IPS-15b (cell line): ENCODE data around the gene FAH.

Source experiments
- H3K27me3 ChIP-seq: one replicate; pipeline ENCODE4 v1.6.1; 2013; ENCODE audit warnings: low read length; ENCODE audit not compliant: control insufficient read depth, insufficient read depth
- H3K36me3 ChIP-seq: one replicate; pipeline ENCODE4 v1.6.1; 2013; ENCODE audit warnings: low read length; ENCODE audit not compliant: control insufficient read depth, insufficient read depth
- H3K4me1 ChIP-seq: one replicate; pipeline ENCODE4 v1.6.1; 2013; ENCODE audit warnings: mild to moderate bottlenecking, low read length; ENCODE audit not compliant: control insufficient read depth, insufficient read depth
- H3K4me3 ChIP-seq: one replicate; pipeline ENCODE4 v1.5.1; 2013; ENCODE audit warnings: low read depth, low read length
- H3K9ac ChIP-seq: one replicate; pipeline ENCODE4 v1.6.1; 2013; ENCODE audit warnings: low read depth, mild to moderate bottlenecking, low read length
- H3K9me3 ChIP-seq: one replicate; pipeline ENCODE4 v1.6.1; 2013; ENCODE audit warnings: mild to moderate bottlenecking, low read length; ENCODE audit not compliant: control insufficient read depth, insufficient read depth

FAH gene

DNA sequence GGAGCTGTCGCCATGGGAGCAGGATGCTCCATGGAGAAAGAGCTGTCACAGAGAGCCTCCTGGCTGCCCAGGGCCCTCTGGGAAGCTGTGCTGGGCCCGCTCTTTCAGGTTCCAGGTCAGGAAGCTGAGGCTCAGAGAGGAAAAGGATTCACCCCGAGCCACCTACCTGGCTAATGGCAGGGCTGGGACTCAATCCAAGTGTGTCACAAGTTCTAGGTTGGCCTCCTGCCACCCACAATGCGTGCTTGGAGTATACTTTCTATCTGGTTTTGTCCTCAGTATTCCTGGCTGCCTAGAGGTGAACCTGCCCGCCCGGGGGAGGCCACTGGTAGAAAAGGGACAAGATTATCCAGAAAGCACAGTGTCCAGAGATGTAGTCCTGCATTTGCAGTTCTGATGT lies 23.6 kb downstream of the FAH start:
- peaks cover 17% of the 10 kb centered on the region for H3K36me3 ChIP-seq
- H3K9me3 ChIP-seq = no peaks in the 10 kb centered on the region
- H3K4me3 ChIP-seq = no peak overlapping the region
- H3K27me3 ChIP-seq = no peaks in the 10 kb centered on the region
- no peak overlapping the region for H3K9ac ChIP-seq
- H3K4me1 ChIP-seq = no peaks in the 10 kb centered on the region

GRCh38 chr15:80177156-80177555 lies 24.4 kb downstream of the FAH start:
- Histone ChIP-seq H3K36me3 (peaks cover 17% of the 10 kb centered on the region), H3K4me1 (no peaks in the 10 kb centered on the region), H3K9ac (no peak overlapping the region), H3K27me3 (no peaks in the 10 kb centered on the region), H3K4me3 (no peak overlapping the region), H3K9me3 (no peaks in the 10 kb centered on the region)

DNA sequence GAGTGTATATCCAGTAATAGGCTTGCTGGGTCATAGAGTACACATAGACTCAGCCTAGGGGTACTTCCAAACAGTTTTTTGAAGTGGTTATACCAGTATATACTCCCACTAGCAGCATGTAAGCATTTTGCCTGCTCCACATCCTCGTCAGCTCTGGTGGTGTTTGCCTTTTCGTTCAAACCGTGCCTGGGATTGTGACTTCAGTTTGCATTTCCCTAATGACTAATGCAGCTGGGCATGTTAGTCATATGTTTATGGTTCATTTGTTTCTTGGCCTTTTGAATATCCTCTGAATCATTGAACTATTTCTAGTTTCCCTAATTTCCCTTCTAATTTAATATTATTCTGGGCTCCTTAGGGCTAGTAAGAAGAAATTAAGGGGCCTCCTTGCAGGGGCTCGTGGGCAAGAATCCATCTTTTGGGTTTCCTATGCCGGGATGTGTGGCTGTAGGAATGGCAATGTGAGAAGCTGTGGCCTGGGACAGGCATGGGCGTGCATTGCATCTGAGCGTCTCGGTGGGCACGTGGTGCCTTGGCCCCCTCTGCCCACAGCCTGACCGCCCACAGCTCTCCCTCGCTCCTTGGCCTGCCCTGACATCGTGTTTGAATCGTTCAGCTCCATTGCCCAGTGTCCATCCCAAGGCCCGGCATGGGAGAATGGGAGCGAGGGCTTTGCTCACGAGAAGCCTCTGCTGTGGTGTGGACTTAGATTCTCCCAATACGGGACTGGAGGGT lies 26.4 kb downstream of the FAH start:
- no peak overlapping the region for H3K9ac ChIP-seq
- peaks cover 19% of the 10 kb centered on the region for H3K36me3 ChIP-seq
- no peaks in the 10 kb centered on the region for H3K4me1 ChIP-seq

DNA sequence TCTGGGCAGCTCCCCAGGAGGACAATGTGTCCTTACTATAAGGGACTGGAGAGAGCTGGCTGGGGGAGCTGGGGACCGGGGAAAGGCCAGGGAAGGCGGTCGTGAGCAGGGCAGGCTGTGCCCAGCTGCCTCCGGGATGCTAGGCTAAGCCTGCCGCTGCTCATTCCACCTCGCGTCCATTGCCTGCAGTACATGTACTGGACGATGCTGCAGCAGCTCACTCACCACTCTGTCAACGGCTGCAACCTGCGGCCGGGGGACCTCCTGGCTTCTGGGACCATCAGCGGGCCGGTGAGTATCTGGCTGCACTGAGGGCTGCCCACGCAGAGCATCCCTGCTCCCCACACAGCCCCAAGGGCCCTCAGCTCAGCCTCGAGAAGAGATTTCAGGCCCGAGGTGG lies 27.1 kb downstream of the FAH start:
- Histone ChIP-seq H3K9ac (no peak overlapping the region), H3K27me3 (no peaks in the 10 kb centered on the region), H3K4me1 (no peaks in the 10 kb centered on the region), H3K9me3 (no peaks in the 10 kb centered on the region), H3K4me3 (no peak overlapping the region), H3K36me3 (peaks cover 17% of the 10 kb centered on the region)

More for the DNA sequence above, 26.4 kb downstream of the FAH start:
- Histone ChIP-seq H3K4me3 (no peak overlapping the region), H3K9me3 (no peaks in the 10 kb centered on the region), H3K27me3 (no peaks in the 10 kb centered on the region)

- Histone ChIP-seq H3K4me3 (no peak overlapping the region), H3K27me3 (no peaks in the 10 kb centered on the region), H3K4me1 (no peaks in the 10 kb centered on the region), H3K9me3 (no peaks in the 10 kb centered on the region), H3K36me3 (peaks cover 17% of the 10 kb centered on the region), H3K9ac (no peak overlapping the region)
Measured at GRCh38 chr15:80180468-80180867, 27.7 kb downstream of the FAH start.

GRCh38 chr15:80180986-80181385 lies 28.2 kb downstream of the FAH start:
- H3K9ac ChIP-seq = no peak overlapping the region
- no peaks in the 10 kb centered on the region for H3K9me3 ChIP-seq
- H3K4me3 ChIP-seq = no peak overlapping the region
- no peaks in the 10 kb centered on the region for H3K27me3 ChIP-seq
- no peaks in the 10 kb centered on the region for H3K4me1 ChIP-seq
- peaks cover 17% of the 10 kb centered on the region for H3K36me3 ChIP-seq

GRCh38 chr15:80182611-80183261 lies 29.9 kb downstream of the FAH start:
- H3K27me3 ChIP-seq = no peaks in the 10 kb centered on the region
- H3K4me1 ChIP-seq = no peaks in the 10 kb centered on the region
- no peak overlapping the region for H3K4me3 ChIP-seq
- H3K9ac ChIP-seq = no peak overlapping the region
- H3K36me3 ChIP-seq = peaks cover 12% of the 10 kb centered on the region
- no peaks in the 10 kb centered on the region for H3K9me3 ChIP-seq

GRCh38 chr15:80183306-80183705 lies 30.5 kb downstream of the FAH start:
- no peaks in the 10 kb centered on the region for H3K27me3 ChIP-seq
- H3K36me3 ChIP-seq = peaks cover 9% of the 10 kb centered on the region
- no peaks in the 10 kb centered on the region for H3K9me3 ChIP-seq

DNA sequence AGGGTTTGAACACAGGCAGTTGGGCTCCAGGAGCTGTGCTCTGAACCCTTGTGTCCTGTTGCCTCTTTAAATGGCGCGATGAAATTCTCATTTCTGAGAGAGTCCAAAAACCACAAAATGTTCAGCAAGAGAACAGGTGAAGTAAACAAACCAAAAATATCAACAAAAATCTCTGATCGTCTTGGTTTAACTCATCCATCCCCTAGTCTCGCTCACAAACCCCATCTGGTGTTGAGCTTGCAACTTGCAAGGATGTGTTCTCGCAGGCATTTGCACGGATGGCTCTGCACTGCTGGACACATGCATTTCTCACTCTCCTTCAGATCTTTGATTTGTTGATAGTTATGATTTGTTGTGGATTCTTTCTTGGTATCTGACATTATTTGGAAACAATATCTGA lies 31.1 kb downstream of the FAH start:
- Histone ChIP-seq H3K9me3 (no peaks in the 10 kb centered on the region), H3K27me3 (no peaks in the 10 kb centered on the region), H3K4me1 (no peaks in the 10 kb centered on the region), H3K9ac (no peak overlapping the region), H3K36me3 (peaks cover 8% of the 10 kb centered on the region), H3K4me3 (no peak overlapping the region)

More at GRCh38 chr15:80183306-80183705, 30.5 kb downstream of the FAH start:
- Histone ChIP-seq H3K4me1 (no peaks in the 10 kb centered on the region), H3K4me3 (no peak overlapping the region), H3K9ac (no peak overlapping the region)

DNA sequence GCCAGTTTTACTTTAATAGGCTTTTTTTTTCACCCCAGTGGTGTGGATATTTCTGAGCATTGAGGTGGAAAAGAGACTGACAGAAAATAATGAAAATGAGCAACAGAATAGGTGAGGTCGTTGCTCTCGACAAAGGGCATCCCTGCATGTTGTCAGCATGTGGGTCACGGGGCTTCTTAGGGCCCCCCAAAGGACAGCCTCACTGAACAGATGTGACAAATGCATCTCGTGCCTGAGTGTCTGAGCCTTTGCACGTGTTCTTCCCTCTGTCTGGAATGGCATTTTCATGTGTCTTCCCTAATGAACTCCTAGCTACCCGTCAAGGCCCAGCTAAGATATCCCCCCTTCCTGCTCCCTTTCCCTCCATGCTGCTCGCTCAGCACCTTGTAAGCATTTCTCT lies 31.8 kb downstream of the FAH start:
- Histone ChIP-seq H3K4me3 (no peak overlapping the region), H3K9me3 (no peaks in the 10 kb centered on the region), H3K9ac (no peak overlapping the region), H3K4me1 (no peaks in the 10 kb centered on the region), H3K27me3 (no peaks in the 10 kb centered on the region), H3K36me3 (peaks cover 8% of the 10 kb centered on the region)

GRCh38 chr15:80185152-80185551 lies 32.4 kb downstream of the FAH start:
- Histone ChIP-seq H3K36me3 (peaks cover 7% of the 10 kb centered on the region), H3K4me1 (no peaks in the 10 kb centered on the region), H3K9me3 (no peaks in the 10 kb centered on the region), H3K4me3 (no peak overlapping the region), H3K9ac (no peak overlapping the region), H3K27me3 (no peaks in the 10 kb centered on the region)

- Histone ChIP-seq H3K4me3 (no peak overlapping the region), H3K36me3 (peaks cover 2% of the 10 kb centered on the region), H3K27me3 (no peaks in the 10 kb centered on the region), H3K9me3 (no peaks in the 10 kb centered on the region), H3K4me1 (no peaks in the 10 kb centered on the region), H3K9ac (no peak overlapping the region)
Measured at GRCh38 chr15:80186066-80186465, 33.3 kb downstream of the FAH start.
